GM12865 (cell line): ENCODE results near the gene PPIG.
"Not testable (repeated sequence)": the region's sequence is repeated elsewhere in the genome, so short reads cannot be mapped to it uniquely, and the experiment has no call there.

Source experiments
- DNase-seq: peaks from one replicate; pipeline ENCODE4 v3.0.0; 2010; ENCODE audit warnings: low read depth
- H3K4me3 ChIP-seq: 2 replicates; pipeline ENCODE4 v1.5.1; 2011; ENCODE audit warnings: mild to moderate bottlenecking, low read depth, low read length, control low read depth
- CTCF ChIP-seq: IDR thresholded peaks from 2 replicates; pipeline ENCODE4 v1.5.1; 2011; ENCODE audit warnings: low read length, control low read depth, low read depth, inconsistent platforms; ENCODE audit not compliant: insufficient read depth; ENCODE audit errors: missing control alignments

PPIG gene

GRCh38 chr2:169565686-169566085, 18.5 kb upstream of the PPIG start:
- H3K4me3 ChIP-seq = no peak overlapping the region
- no peak for DNase-seq
- no peak for TF ChIP-seq CTCF

DNA sequence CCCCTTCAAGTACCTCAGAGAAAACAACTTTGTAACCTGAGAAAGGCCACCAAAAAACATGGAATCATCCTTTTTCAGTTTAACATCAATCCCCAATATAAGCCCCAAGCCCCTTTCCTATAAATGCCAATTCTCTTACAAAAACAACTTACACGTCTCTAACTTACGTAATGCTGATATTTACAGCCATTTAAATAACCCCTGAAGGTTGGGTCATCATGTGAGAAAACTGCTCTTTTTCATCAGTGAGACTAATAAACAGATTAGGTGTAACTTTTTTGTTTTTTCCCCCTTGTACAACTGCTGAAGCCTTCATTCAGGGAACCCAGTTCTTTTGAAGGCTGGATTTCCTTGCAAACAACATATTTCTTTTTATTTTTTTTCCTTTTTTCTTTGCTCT, 14.2 kb upstream of the PPIG start:
- H3K4me3 ChIP-seq = no peak overlapping the region
- no peak for DNase-seq
- TF ChIP-seq CTCF = no peak

DNA sequence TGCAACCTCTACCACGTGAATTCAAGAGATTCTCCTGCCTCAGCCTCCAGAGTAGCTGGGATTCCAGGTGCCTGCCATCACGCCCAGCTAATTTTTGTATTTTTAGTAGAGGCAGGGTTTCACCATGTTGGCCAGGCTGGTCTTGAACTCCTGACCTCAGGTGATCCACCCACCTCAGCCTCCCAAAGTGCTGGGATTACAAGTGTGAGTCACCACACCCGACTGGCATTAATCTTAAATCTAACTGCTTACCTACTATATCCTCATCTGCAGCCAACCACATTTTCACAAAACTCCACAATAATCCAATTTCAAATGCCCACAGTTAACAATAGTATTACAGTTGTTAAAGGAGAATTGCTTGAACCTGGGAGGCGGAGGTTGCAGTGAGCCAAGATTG, 13.4 kb upstream of the PPIG start:
- not testable (repeated sequence) for H3K4me3 ChIP-seq, DNase-seq

DNA sequence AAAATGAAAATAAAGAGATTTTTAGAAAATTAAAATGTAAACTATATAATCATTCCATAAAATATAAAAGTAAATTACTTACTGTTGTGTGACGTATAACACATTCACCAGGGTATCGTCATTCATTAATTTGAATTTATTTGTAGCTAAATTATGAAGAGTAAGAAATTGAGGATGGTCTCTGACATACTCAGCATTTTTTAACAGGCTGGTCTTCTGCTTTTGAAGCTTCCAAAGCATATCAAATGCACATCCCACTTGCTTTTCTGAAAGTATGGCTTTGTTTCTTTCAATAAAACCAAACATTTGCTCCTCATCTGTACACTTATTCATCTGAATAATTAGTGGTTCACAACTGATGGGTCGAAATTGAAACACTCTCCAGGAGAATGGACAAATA, 12.6 kb upstream of the PPIG start:
- no peak for TF ChIP-seq CTCF
- no peak for DNase-seq
- no peak overlapping the region; the same call in 1 of the 2 replicates for H3K4me3 ChIP-seq

GRCh38 chr2:169572189-169572588, 12.0 kb upstream of the PPIG start:
- no peak for DNase-seq
- no peak for TF ChIP-seq CTCF
- peak overlapping the region; percentile 94 for H3K4me3 ChIP-seq

GRCh38 chr2:169572821-169573159, 11.4 kb upstream of the PPIG start:
- peak overlapping the region; percentile 94 for H3K4me3 ChIP-seq
- TF ChIP-seq CTCF = no peak
- DNase-seq = no peak

DNA sequence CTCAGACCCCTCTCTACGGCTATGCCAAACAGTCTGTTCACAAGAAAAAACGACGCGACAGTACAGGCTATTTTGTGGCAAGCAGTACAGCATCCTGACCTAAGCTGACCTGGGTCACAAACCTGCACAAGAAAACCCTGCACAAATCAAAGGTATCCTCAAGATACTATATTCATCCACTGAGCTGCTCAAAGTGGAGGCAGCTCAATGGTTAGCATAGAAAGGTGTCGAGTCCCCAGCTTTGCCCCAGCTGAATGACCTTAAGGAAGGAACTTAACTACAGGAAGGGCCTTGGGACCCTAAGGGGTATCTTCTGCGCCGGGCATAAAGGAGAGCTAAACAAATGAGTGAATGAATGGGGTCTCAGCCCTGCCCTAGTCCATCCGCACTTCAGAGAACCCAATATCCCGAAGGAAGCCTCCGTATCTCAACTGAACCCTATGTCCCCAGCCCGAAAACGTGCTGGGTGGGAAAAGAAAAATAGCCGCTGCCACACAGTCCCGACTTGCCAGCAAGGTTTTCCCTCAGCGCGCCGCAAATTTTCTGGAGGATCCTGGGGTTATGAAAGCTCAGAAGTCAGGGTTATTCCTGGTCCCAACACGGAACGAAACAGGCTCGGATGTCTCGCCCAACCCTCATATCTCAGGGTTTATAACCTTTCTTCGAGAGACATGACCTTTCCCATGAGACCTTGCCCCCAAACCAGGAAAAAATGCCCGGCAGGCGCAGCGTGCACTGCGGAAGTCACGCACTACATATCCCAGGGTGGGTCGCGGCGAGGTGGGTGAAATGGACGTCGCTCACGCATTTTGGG, 10.8 kb upstream of the PPIG start, which contains the start of gene FASTKD1:
Gene FASTKD1 (minus strand): TSS at position 706 of the 814 bp plus-strand sequence. CDS start 1,836 bp downstream, outside the sequence.
- H3K4me3 ChIP-seq = peak within 1 kb of the TSS; percentile 94
- peak; percentile 94 for DNase-seq
- no peak for TF ChIP-seq CTCF
